Measurements from ENCODE around the gene DSCAML1.
"Not testable (repeated sequence)": the region's sequence is repeated elsewhere in the genome, so short reads cannot be mapped to it uniquely, and the experiment has no call there.

The DSCAML1 gene

DNA sequence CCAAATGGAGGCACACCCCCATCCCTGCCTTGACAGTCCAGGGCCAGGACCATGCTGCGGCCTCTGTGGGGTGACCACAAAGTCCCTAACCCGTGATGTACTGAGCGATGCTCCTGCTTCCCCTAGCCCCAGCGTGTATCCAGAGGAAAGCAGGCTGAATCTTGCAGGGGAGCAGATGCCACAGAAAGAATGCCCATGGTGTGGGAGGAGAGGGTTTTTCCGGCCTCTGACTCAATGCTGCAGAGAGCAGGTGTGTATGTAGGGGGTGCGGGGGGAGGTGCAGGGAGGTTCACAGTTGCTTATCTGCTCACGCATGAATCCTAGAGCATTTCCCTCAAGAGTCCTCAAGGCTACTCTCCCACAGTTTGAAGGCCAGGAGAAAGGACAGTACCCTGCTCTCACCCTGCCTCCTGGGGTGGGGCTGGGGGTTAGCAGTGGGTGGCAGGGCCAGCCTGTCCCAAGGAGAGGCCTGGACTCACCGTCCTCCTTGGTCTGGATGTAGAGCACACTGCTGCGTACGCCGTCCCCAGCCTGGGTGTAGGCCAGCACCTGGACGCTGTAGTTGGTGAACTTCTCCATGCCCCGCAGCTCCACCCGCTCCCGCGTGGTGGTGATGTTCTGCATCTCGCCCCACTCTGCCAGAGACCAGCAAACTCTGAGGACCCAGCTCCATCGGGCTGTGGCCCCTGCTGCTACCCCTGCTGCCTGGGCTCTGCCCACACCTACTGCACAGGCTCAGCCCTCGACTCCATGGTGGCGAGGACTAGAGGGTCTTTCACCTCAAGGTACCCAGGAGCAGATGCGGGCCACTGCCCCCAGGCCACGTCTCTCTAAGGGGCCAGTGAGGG lies 338.5 kb downstream of the DSCAML1 start:
- in situ Hi-C loops (cut with MboI; ENCODE audit: low pct_unique_long_range_greater_than_20kb, low sequenced_read_pairs, unreplicated experiment), result no loop called here
- TF ChIP-seq, protein P1, sequence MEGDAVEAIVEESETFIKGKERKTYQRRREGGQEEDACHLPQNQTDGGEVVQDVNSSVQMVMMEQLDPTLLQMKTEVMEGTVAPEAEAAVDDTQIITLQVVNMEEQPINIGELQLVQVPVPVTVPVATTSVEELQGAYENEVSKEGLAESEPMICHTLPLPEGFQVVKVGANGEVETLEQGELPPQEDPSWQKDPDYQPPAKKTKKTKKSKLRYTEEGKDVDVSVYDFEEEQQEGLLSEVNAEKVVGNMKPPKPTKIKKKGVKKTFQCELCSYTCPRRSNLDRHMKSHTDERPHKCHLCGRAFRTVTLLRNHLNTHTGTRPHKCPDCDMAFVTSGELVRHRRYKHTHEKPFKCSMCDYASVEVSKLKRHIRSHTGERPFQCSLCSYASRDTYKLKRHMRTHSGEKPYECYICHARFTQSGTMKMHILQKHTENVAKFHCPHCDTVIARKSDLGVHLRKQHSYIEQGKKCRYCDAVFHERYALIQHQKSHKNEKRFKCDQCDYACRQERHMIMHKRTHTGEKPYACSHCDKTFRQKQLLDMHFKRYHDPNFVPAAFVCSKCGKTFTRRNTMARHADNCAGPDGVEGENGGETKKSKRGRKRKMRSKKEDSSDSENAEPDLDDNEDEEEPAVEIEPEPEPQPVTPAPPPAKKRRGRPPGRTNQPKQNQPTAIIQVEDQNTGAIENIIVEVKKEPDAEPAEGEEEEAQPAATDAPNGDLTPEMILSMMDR (IDR thresholded peaks at IDR 0.05; ENCODE audit: extremely low read depth, insufficient read depth, missing control alignments), result no peak
- peak; percentile 71 for DNase-seq (ENCODE audit: low spot score)

DNA sequence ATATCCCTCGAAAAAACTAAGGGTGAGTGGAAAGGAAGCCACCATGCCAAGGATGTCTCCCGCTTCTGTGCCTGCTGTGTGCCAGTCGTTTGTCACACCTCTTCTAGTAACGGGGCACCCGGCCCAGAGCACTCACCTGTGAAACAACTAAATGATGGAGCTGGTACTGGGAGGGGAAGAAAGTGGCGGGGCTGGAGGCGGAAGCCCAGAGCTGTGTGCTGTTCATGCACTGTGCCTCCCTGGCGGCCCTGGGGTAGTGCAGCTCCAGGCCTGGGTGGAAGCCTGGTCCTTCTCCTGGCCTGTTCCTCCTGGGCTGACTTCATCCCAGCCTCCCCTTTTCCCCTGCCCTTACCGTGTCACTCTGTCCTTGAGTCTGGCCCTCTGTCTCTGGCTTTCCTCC lies 339.2 kb downstream of the DSCAML1 start:
- no peak for DNase-seq (ENCODE audit: low spot score)
- in situ Hi-C loops (cut with MboI; ENCODE audit: low pct_unique_long_range_greater_than_20kb, low sequenced_read_pairs, unreplicated experiment), result no loop called here
- TF ChIP-seq, protein P1 (IDR thresholded peaks at IDR 0.05; ENCODE audit: extremely low read depth, insufficient read depth, missing control alignments), result no peak

DNA sequence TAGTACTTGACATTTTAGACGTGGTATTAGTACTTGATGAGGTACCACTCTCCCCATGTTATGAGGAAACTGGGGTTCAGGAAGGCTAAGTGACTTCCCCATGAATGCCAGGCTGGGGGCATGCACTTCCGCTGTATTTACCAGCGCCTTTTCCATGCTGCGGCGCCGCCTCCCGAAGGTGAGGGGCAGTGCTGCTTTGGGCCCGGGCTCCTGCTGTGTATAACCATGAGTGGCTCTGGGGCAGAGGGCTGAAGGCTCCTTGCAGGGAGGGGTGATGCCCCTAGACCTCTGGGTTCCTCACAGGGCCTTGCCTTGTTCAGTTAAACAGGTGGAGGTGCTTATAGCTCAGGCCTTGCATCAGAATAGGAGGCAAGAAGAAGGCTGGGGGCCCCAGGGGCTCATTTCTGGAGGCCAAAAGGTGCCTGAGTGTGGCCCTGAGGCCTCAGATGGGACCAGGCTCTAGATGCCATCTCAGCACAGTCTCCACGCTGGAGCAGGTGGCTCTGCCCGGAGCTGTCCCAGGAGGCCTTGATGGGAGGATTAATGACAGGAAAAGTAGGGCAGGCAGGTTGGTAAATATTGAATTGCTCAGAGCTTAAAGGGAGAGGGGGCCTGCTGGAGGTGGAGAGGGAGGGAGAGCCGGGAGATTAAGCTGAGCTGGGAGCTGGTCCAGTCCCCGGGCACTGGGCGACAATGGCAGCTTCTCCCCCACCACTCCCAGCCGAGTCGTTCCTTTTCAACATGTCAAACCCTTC lies 339.8 kb downstream of the DSCAML1 start:
- in situ Hi-C loops (cut with MboI; ENCODE audit: low pct_unique_long_range_greater_than_20kb, low sequenced_read_pairs, unreplicated experiment), result no loop called here
- TF ChIP-seq, protein P1 (IDR thresholded peaks at IDR 0.05; ENCODE audit: extremely low read depth, insufficient read depth, missing control alignments), result no peak
- DNase-seq (ENCODE audit: low spot score), result no peak

DNA sequence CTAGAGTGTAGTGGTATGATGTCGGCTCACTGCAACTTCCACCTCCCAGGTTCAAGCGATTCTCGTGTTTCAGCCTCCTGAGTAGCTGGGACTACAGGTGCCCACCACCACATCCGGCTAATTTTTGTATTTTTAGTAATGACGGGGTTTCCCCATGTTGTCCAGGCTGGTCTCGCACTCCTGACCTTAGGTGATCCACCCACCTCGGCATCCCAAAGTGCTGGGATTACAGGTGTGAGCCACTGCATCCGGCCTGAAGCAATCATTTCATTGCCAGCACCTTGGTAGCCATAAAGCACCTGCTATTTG lies 340.3 kb downstream of the DSCAML1 start:
- in situ Hi-C loops (cut with MboI; ENCODE audit: low pct_unique_long_range_greater_than_20kb, low sequenced_read_pairs, unreplicated experiment); DNase-seq (ENCODE audit: low spot score): not testable (repeated sequence)

DNA sequence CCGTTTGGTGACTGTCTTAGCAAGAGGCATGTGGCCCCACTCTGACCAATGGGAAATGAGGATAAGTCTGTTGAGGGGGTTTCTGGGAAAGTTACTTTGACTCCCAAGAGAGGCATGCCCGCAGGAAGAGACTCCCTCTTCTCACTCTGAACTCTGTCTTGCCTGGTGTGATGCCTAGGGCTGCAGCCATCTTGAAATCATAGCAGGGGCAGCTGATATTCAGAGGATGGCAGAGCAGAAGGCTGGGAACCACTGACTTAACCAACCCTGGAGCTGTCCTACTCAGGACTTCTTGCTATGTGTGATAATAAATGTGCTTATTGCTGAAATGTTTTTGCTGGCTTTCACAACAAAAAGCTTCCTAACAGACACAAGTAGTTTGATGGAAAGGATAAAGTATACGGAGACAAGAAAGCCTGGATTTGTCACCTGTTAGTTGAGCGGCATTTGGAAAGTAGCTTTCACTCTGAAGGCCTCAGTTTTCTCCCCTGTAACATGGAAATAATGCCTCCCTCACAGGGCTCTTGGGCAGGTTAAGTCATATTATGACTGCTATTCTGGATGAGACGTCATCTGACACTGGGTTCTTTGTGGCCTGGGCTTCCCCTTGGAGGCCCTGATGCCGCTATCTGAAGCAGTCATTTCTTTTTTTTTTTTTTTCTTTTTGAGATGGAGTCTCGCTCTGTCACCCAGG lies 340.8 kb downstream of the DSCAML1 start:
- in situ Hi-C loops (cut with MboI; ENCODE audit: low pct_unique_long_range_greater_than_20kb, low sequenced_read_pairs, unreplicated experiment), result no loop called here
- TF ChIP-seq, protein P1 (IDR thresholded peaks at IDR 0.05; ENCODE audit: extremely low read depth, insufficient read depth, missing control alignments), result no peak
- DNase-seq (ENCODE audit: low spot score), result peak; percentile 80

DNA sequence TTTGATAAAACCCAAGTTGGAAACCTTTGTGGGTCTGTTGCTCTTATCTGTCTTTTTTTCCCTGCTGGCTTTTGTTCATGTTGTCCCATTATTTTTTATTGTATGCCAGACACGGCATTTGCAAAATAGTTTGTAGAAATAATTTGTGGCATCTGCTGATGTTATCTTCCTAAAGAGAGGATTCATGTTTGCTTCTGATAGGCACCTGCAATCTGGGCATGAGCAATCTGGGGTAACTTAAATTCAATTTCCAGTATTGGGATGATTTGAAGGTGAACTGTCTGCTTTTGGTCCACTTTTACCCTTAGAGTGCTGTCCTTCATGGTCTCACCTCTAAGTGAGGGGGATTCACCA lies 342.5 kb downstream of the DSCAML1 start:
- in situ Hi-C loops (cut with MboI; ENCODE audit: low pct_unique_long_range_greater_than_20kb, low sequenced_read_pairs, unreplicated experiment), result no loop called here
- TF ChIP-seq, protein P1 (IDR thresholded peaks at IDR 0.05; ENCODE audit: extremely low read depth, insufficient read depth, missing control alignments), result no peak
- DNase-seq (ENCODE audit: low spot score), result no peak
